Activated T-cell treated with anti-CD3 and anti-CD28 coated beads, Interleukin-2, amount 50 U/mL, for 1 hour (primary cell): Measurements from ENCODE around the gene TSPAN9.

Experiments
- DNase-seq: peaks from one replicate; pipeline ENCODE4 v3.0.0-alpha.2; 2020

The TSPAN9 gene

GRCh38 chr12:3128498-3129293, 51.5 kb downstream of the TSPAN9 start:
- no peak for DNase-seq

DNA sequence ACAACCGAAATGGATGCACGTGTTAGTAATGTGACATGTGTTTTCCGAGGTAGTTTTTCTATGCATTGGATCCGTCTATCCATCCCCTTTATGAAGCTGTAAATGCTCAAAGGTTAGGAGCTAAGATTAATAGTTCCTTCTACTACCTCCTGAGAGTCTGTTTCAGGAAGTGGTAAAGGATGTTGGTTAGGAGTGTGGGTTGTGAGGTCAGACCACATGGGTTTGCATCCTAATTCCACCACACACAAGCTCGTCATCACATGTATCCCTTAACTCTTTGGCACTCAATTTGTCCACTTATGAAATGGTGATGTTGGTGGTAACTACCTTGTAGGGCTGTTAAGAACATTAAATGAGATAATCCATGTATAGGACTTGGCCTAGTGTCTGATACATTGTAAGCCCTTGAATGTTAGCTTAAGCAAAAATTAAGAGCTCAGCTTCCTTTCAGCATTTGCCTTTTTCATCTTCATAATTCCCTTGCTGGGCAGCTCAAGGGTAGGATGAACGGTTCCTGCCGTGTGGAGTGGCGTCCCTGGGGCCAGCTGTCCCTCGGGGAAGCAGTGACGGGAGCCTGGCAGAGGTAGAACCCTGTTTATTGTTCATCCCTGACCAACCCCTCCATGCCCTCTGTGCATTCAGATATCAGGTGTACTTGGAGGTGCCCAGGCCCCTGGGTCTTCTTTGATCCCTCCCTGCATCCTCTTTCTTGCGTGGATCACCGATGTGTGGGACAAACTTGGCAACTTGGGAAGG, 52.3 kb downstream of the TSPAN9 start:
- no peak for DNase-seq

DNA sequence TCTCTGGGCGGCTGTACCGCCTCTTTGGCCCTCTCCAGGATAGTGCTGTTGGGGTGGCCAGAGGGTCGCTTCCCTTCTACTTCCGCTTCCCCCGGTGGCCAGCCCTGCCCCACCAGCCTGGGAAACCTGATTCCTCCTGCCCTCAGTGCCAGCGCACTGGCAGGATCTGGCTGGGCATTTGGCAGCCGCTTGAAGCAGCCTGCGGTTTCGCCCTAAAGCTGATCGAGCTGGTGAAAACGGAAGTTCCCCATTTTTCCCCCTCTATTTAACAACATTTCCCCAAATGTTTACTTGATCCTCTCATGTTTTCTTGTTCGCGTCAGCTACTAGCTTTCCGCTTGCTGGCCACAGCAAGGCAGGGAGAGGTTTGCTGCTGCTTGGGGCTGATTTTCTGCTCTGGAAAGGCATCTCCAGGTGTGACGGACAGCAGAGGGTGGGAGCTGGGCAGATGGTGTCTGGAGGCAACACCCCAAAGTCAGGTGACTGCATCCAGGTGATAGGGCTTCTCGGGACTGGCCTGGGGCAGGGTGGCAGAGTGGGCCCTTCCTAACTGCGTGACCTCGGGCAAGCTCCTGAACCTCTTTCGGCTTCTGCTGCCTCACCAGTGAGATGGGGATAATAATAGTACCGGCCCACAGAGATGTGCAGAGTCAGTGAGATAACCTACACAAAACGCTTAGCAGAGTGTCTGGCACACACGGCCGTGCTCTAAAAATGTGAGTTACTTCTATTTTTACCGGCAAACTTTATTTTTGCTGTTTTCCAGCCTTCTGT, 53.1 kb downstream of the TSPAN9 start:
- no peak for DNase-seq

- DNase-seq: no peak
These were observed 54.0 kb downstream of the TSPAN9 start for GRCh38 chr12:3131129-3131528.

GRCh38 chr12:3132636-3133404, 55.6 kb downstream of the TSPAN9 start:
- no peak for DNase-seq

DNA sequence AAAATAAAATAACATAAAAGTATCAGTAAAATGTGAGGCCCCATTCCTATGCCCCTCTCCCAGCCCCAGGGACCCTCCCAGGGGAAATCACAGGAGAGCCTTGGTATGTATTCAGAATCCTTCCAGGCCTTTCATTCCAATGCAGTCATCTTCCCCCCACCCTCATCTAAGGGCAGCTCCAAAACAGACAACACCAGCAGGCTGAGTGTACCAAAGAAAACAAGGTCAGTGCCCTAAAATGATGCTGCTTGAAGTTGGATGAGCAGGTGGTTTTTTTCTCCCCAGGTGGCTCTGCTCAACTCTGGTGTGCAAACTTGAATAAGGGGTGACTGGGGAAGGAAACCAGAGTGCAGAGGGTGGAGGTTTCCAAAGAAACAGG, 56.2 kb downstream of the TSPAN9 start:
- DNase-seq: no peak

DNA sequence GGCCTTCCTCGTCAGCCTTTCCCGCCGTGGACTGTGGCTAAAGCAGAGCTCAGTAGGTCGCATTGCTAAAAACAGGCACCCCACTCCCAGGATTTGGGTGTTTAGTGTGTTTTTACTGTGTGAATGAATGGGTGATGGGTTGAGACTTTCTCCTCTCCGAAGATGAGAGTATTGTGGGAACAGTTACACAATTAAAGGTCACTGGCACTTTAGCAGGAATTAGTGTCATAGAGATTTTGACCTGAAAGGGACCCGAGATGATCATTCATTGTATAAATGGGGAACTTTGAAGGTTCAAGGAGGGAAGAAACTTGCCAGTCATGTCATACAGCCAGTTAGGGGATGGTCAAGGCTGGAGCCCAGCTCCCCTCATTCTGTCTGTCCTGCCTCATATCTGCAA, 56.9 kb downstream of the TSPAN9 start:
- DNase-seq: no peak

DNA sequence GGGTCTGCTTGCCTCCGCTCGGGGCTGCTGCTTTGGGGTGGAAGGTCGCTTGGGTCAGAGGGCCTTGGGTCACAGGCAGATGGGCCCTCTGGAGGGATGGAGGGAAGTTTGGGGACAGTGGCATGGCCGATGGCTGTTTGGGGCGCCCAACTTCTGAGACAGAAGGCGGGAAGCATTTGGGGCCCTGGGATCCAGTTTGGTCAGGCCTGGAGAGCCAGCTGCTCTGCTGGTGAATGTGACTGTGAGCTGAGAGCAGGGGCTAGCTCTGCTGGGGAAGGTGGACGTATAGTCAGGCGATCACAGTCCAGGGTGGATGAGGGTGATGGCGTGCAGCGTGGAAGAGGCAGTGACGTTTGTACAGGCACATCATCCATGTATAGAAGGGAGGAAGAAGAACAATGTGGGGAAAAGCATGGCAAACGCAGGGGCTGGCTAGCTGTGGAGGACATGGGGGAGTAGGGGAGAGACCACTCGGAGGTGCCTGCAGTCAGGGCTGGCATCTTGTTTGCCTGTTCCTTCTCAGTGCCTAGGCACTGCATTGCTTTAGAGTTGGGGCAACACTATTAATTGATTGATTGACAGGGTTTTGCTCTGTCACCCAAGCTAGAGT, 57.5 kb downstream of the TSPAN9 start:
- DNase-seq: no peak

DNA sequence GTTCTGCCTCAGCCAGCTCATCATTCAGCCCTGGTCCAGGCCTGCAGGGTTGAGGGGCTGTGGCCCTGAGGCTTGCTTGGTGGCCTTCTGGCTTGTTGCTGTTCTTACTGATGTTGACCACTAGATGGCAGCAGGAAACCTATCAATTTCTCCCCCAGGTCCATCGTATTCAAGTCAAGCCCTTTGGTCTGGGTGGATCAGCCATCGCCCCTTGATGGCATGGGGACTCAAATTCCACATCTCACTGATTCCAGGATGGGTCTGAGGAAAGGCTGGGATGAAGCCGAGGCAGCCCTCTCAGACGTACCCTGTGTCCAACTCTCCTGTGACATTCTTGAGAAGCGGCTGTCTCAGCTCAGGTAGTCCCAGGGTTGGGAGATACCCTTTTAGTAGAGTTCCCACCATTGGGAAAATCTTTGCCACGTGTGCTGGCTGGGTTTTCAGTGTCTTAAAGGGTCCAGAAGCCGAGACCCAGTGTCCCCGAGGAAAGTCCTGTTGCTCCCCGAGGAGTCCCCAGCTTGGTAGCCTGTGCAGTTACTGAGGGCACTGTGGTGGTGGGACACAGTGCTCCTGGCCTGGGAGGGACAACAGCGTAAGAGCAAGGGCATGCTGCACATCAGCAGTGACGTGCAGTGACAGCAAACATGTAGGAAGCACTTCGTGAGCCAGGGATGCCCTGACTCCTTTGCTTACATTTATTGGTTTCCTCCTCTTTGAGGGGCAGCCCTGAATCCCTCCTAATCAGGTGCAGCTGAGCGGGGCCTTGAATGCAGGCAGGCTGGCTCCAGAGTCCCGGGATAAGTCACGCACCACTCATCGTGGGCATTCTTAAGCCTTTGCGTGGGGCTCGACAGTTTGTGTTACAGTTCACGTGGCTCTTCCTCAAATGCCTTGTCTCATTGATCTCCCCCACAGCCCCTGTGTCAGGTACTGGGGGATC, 58.6 kb downstream of the TSPAN9 start:
- peak; percentile 47 for DNase-seq

GRCh38 chr12:3136641-3137267, 59.6 kb downstream of the TSPAN9 start:
- DNase-seq: no peak

DNA sequence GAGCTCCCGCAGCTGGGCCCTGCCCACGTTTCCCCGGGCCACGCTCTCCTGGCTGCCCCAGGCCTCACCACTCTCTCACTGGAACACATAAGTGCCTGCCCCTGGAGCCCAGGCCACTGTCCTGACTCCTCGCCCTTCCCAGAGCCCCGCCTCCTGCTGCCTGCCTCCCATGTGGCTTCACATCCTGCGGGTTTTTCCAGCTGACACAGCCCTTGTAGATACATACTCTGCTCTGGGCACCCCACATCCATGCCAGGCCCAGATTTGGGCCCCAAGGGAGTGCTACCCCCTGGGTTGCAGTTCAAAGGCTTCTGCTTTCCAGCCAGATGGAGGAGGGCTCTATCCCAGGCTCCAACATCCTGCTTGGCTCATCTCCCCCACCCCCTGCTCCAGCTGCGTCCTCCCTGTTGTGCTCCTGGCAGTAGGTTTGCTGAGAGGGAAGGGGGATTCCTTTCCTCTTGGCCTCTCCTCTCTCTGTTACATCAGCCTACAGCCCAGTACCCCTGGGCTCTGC, 60.1 kb downstream of the TSPAN9 start:
- DNase-seq: no peak

DNA sequence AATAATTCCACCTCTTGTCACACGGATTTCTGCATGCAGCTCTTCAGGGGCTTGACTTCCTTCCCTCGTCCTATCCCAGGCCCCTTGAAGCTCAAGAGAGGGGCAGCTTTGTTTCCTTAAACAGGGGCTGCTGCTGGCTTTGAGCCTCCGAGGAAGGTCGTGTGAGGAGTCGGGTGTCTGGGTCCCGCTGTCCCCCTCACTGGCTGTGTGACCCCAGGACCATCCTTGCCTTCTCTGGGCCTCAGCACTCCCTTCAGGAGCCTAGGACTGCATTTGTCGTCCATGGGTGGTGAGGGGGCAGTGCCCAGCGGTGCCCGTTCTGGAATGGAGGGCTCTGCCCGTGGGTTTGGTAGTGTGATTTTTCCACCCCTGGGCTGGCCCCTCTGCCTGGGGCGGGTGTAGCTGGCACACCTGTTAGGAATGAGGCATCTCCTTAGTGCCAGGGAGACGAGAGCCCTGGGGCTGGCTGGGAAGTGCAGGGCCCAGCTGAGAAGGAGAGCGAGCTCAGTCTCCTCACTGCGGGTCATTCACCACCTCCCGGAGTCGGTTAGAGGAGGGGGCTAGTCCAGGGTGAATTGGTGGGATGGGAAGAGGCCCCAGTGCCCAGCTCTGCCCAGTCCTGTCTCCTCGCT, 60.8 kb downstream of the TSPAN9 start:
- DNase-seq: no peak

GRCh38 chr12:3138941-3139511, 61.8 kb downstream of the TSPAN9 start:
- DNase-seq: no peak

DNA sequence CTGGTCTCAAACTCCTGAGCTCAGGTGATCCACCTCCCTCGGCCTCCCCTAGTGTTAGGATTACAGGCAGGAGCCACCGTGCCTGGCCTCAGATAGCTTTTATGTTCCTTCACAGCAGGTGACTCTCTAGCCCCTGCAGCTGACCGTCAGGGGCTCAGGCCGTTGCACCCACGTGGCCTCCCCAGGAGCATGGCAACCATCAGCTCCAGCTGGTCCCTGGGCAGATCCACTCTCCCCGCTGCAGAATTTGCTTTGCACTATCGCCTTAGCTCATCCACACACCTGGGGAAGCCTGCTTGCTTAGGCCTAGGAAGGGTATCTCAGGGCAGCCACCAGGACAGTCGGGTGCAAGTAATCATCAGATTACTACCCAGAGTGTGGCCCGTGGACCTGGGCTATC, 62.6 kb downstream of the TSPAN9 start:
- DNase-seq: no peak

DNA sequence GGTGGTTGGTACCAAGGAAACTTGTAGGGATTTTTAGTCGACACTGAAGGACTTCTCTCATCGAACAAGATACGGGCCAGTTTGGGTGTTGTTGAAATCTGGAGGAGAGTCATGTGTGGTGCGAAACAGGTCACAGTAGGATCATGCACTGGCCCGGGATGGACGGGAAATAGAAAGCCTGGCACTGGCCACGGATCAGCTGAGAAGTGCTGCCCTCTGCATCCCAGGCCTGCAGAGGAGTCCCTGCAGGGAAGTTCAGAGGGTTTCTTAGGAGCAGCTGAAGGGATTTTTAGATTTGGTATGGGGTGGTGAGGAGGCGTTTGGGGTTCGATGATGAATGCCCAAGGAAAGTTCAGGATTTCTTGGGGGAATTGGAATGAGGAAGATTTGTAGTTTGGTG, 63.1 kb downstream of the TSPAN9 start:
- DNase-seq: no peak

DNA sequence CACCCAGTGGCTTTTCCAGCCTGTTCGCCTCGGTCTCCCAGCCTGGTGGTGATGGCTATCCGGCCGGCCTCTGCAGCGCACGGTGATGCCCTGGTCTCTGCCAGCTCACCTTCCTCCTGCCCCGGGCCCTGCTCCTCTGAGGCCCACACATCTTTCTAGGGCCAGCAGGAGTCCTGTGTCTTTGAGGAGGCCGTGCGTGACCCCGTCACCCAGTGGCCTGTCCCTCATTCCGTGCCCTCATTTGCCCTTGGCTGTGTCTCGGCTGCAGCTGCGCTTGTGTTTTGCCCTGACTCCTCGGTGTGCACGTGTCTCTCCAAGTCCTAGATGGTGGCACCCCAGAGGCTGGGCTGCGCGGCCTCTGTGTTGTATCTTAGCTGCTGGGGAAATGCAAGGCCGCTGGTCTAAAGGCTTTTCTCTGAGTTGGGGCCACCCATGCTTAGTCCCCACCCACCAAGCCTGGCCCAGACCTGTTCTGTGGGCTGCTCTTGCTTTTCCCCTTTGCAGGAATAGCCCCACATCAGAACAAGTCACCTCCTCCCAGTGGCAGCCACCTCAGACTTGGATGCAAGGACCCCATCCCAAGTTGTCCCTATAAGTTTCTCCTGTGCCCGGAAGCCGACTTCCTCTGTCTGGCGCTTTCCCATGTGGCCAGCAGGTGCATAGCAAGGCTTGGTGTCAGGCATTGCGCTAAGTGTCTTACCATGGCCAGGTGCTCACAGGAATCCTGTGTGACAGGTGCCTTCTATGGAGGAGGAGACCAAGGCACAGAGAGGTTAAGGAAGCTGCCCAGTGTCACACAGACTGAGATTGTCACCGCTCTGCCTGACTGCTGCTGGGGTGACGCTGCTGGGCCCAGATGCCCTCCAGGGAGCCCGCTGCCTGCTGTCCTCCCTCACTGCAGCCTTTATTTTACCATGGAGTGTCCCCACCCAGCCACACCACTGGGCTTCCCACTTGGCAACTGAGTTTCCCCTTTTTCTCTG, 64.5 kb downstream of the TSPAN9 start:
- no peak for DNase-seq

DNA sequence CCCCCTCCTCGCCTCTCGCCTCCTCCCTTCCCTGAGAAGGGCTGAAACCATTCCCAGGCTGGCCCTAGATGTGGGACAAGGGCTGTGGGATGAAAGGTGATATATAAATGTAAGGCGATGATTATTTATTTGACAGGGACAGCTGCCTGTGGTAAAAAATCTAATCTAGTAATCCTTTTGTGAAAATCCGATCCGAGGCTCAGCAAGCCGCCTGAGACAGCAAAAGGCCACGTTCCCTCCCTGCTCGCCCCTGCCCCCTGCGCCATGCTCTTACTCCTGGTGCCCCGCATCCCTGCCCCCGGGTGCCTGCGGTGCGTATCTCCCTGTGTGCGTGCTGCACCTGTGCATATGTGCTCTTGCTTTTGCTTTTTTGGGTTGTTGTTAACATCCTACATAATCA, 65.2 kb downstream of the TSPAN9 start:
- DNase-seq: no peak

DNA sequence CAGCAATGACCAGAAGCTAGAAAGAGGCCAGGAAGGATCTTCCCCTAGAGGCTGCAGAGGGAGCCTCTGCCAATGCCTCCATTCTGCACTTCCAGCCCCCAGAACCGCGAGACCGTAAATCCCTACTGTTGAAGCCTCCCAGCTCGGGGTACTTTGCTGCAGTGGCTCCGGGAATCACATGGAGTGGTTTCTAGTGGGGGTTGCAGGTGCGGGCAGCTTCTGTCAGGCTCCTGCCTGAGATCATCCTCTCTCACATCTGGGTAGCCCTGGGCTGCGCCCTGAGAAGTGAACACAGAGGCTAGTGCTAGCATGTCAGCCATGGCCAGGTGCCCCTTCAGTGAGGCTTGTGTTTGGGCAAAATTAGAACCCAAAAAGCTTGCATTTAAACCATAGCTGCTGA, 67.3 kb downstream of the TSPAN9 start:
- no peak for DNase-seq
